HG02884 (cell line): ENCODE results near the gene GFI1.
"Not testable (repeated sequence)": the region's sequence is repeated elsewhere in the genome, so short reads cannot be mapped to it uniquely, and the experiment has no call there.

Experiments used
- ATAC-seq: cut with Tn5 transposase; IDR thresholded peaks from one replicate; pipeline ENCODE4 v1.9.1; 2021; ENCODE audit warnings: mild to moderate bottlenecking, moderate library complexity; ENCODE audit not compliant: unreplicated experiment

GFI1 gene

GRCh38 chr1:92466683-92467352 lies 19.9 kb downstream of the GFI1 start:
- no peak for ATAC-seq

GRCh38 chr1:92465256-92465647 lies 21.5 kb downstream of the GFI1 start:
- ATAC-seq, result no peak

- ATAC-seq, result no peak
These were observed 22.0 kb downstream of the GFI1 start for GRCh38 chr1:92464588-92465255.

- ATAC-seq, result peak; percentile 57
These were observed 25.2 kb downstream of the GFI1 start for GRCh38 chr1:92461364-92462097.

- ATAC-seq, result no peak
These were observed 26.8 kb downstream of the GFI1 start for GRCh38 chr1:92459871-92460320.

- no peak for ATAC-seq
These were observed 28.6 kb downstream of the GFI1 start for GRCh38 chr1:92458146-92458545.

GRCh38 chr1:92447976-92448375 lies 38.7 kb downstream of the GFI1 start:
- no peak for ATAC-seq

- ATAC-seq, result no peak
These were observed 39.6 kb downstream of the GFI1 start for GRCh38 chr1:92447033-92447681.

- no peak for ATAC-seq
These were observed 40.2 kb downstream of the GFI1 start for GRCh38 chr1:92446546-92446945.

- no peak for ATAC-seq
These were observed 40.9 kb downstream of the GFI1 start for GRCh38 chr1:92445865-92446264.

GRCh38 chr1:92444351-92444750 lies 42.4 kb downstream of the GFI1 start:
- ATAC-seq, result no peak

- no peak for ATAC-seq
These were observed 42.8 kb downstream of the GFI1 start for GRCh38 chr1:92443893-92444292.

GRCh38 chr1:92442351-92442750 lies 44.4 kb downstream of the GFI1 start:
- no peak for ATAC-seq

GRCh38 chr1:92441697-92442342 lies 44.9 kb downstream of the GFI1 start:
- ATAC-seq, result no peak

GRCh38 chr1:92441316-92441696 lies 45.4 kb downstream of the GFI1 start:
- ATAC-seq, result no peak

- no peak for ATAC-seq
These were observed 47.4 kb downstream of the GFI1 start for GRCh38 chr1:92439291-92439690.

GRCh38 chr1:92434572-92434971 lies 52.2 kb downstream of the GFI1 start:
- not testable (repeated sequence) for ATAC-seq

- ATAC-seq, result no peak
These were observed 56.7 kb downstream of the GFI1 start for GRCh38 chr1:92430030-92430429.

- no peak for ATAC-seq
These were observed 61.1 kb downstream of the GFI1 start for GRCh38 chr1:92425617-92426016.
